Measurements from ENCODE around the gene AUNIP. TPM values are rescaled to one million over a fixed set of nuclear protein-coding genes. Genes with fewer than 3 reads are reported as not detected.
A peak's percentile ranks its signal among the peaks of the same experiment; 100 is the strongest.

Gene AUNIP
- total RNA-seq, 1 experiment from 2014 or later: 12.1 TPM

DNA sequence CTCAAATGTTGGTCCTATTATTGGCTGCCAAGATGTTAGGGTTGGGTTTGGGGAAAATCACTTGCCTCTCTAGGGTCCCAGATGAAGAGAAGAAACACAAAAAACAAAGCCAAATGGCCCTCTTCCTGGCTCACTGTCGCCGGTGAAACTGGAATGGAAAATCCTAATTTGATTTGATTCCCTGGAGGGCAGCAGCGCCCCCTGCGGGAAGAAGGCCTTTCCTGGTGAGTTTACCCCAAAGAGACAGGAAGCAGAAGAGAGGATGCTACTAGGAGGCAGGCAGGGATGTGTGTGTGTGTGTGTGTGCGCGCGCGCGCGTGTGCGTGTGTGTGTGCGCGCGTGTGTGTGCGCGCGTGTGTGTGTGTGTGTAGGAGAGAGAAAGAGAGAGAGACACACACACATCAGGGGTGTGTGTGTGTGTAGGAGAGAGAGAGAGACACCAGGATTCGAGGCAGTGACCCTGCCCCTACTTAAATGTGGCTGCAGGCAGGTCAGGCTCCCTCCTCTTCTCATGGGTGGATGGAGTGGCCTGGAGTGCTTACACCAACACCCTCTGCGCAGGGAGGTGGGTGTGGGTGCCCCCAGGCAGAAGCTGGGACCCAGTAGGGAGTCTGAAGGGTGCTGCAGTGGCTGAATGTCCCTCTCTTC, 62.3 kb downstream of the AUNIP start:
- Histone ChIP-seq H3K4me2 (ENCODE audit: low read length) (peak overlapping the region; percentile 35; the same call in 1 of the 2 replicates), H3K9me3 (ENCODE audit: control insufficient read depth in 1 of 2, insufficient read depth in 1 of 2, low read depth in 1 of 2, low read length in 2 of 2) (no peaks in the 10 kb centered on the region), H2AFZ (ENCODE audit: low read depth, low read length, poor library complexity, severe bottlenecking) (peak overlapping the region; percentile 52), H3K36me3 (ENCODE audit: control insufficient read depth in 1 of 2, insufficient read depth in 2 of 2, low read length in 2 of 2) (no peaks in the 10 kb centered on the region), H3K79me2 (ENCODE audit: insufficient read depth, low read length) (no peaks in the 10 kb centered on the region), H3K27me3 (ENCODE audit: insufficient read depth, low read length) (no peaks in the 10 kb centered on the region), H4K20me1 (ENCODE audit: insufficient read depth) (no peaks in the 10 kb centered on the region), H3K4me1 (ENCODE audit: control insufficient read depth in 1 of 2, insufficient read depth in 2 of 2, low read length in 2 of 2) (peaks cover 5 to 16% of the 10 kb centered on the region in 2 experiments; a peak in 3 of 4 replicates), H3K4me3 (replicated peaks in 1 of 2; ENCODE audit: low read depth in 1 of 2, low read length in 2 of 2) (no peak overlapping the region), H3K27ac (ENCODE audit: low read depth, low read length) (no peak overlapping the region), H3K9me2 (ENCODE audit: insufficient read depth) (no peaks in the 10 kb centered on the region), H3K9ac (ENCODE audit: low read length) (no peak overlapping the region)
- intact Hi-C loops (cut with micrococcal nuclease): loop anchor here (5.0 kb wide), 2 partner anchors 180 to 295 kb away; partner anchors contain the start of gene MAN1C1
- CTCF ChIA-PET: interaction anchor here (1.1 to 1.6 kb wide), 6 partner anchors 14 to 277 kb away, joined by 3 to 6 read pairs (median 4); no protein-coding TSS in a partner anchor
- no TSS peak for BruUV-seq (replicated peaks)
- POLR2A ChIA-PET: no interaction called here
- TF ChIP-seq RAD21 (IDR thresholded peaks at IDR 0.05; ENCODE audit: low read depth) (peak; percentile 89), YY1 (IDR thresholded peaks at IDR 0.05; ENCODE audit: extremely low read depth, insufficient replicate concordance, low read depth, low read length) (peak; percentile 43), SRF (IDR thresholded peaks at IDR 0.05; ENCODE audit: low read depth) (no peak), SIN3A (IDR thresholded peaks at IDR 0.05; ENCODE audit: low read depth) (no peak)
- TF ChIP-seq, protein P1, sequence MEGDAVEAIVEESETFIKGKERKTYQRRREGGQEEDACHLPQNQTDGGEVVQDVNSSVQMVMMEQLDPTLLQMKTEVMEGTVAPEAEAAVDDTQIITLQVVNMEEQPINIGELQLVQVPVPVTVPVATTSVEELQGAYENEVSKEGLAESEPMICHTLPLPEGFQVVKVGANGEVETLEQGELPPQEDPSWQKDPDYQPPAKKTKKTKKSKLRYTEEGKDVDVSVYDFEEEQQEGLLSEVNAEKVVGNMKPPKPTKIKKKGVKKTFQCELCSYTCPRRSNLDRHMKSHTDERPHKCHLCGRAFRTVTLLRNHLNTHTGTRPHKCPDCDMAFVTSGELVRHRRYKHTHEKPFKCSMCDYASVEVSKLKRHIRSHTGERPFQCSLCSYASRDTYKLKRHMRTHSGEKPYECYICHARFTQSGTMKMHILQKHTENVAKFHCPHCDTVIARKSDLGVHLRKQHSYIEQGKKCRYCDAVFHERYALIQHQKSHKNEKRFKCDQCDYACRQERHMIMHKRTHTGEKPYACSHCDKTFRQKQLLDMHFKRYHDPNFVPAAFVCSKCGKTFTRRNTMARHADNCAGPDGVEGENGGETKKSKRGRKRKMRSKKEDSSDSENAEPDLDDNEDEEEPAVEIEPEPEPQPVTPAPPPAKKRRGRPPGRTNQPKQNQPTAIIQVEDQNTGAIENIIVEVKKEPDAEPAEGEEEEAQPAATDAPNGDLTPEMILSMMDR (IDR thresholded peaks at IDR 0.05 in 2 of 3, conservative IDR thresholded peaks at IDR 0.05 in 1 of 3; ENCODE audit: borderline replicate concordance in 1 of 3, insufficient read depth in 1 of 3, low read depth in 2 of 3, low read length in 2 of 3): peak; percentile 80 to 88 (median 83)
- peak; percentile 67 for DNase-seq (ENCODE audit: low read depth, low spot score)
- ATAC-seq: peak; percentile 65
- RAD21 ChIA-PET (ENCODE audit: low non-redundant PET in 1 of 2, low total read pairs in 2 of 2, uncharacterized antibody in 2 of 2, unreplicated experiment in 2 of 2): no interaction called here

All from HCT116 (cell line).